Osteocyte (in vitro differentiated cells): ENCODE data around the gene KAZN. TPM values are rescaled to one million over a fixed set of nuclear protein-coding genes. Genes with fewer than 3 reads are reported as not detected.

Source experiments
- DNase-seq: peaks from one replicate; pipeline ENCODE4 v3.0.0; 2021; ENCODE audit warnings: mixed read lengths; ENCODE audit not compliant: unreplicated experiment; ENCODE audit errors: extremely low spot score
- H3K27ac Mint-ChIP-seq: one replicate; pipeline ENCODE4 v1.8.0; 2021; ENCODE audit warnings: mild to moderate bottlenecking, mixed read lengths; ENCODE audit not compliant: unreplicated experiment
- H3K27me3 Mint-ChIP-seq: one replicate; pipeline ENCODE4 v1.8.0; 2021; ENCODE audit warnings: mixed read lengths; ENCODE audit not compliant: unreplicated experiment
- H3K36me3 Mint-ChIP-seq: one replicate; pipeline ENCODE4 v1.8.0; 2021; ENCODE audit warnings: mixed read lengths; ENCODE audit not compliant: unreplicated experiment
- H3K4me1 Mint-ChIP-seq: one replicate; pipeline ENCODE4 v1.8.0; 2021; ENCODE audit warnings: mixed read lengths; ENCODE audit not compliant: unreplicated experiment
- H3K4me3 Mint-ChIP-seq: one replicate; pipeline ENCODE4 v1.8.0; 2021; ENCODE audit warnings: mild to moderate bottlenecking, moderate library complexity, mixed read lengths; ENCODE audit not compliant: unreplicated experiment
- H3K9me3 Mint-ChIP-seq: one replicate; pipeline ENCODE4 v1.8.0; 2021; ENCODE audit warnings: mixed read lengths; ENCODE audit not compliant: unreplicated experiment
- total RNA-seq: library from RNA; stranded (reverse); gene quantifications from 2 replicates; pipeline ENCODE4 v1.2.1, GENCODE V29; 2021
- TF ChIP-seq, protein P1 (sequence below): fragments of 200-600 bp; sonication (generic); IDR thresholded peaks from 2 replicates; pipeline ENCODE4 v1.5.0; 2021; ENCODE audit warnings: antibody characterized with exemption, mild to moderate bottlenecking, moderate library complexity

Gene KAZN
- total RNA-seq, 1 donor from 2014 or later: 47.1 TPM

DNA sequence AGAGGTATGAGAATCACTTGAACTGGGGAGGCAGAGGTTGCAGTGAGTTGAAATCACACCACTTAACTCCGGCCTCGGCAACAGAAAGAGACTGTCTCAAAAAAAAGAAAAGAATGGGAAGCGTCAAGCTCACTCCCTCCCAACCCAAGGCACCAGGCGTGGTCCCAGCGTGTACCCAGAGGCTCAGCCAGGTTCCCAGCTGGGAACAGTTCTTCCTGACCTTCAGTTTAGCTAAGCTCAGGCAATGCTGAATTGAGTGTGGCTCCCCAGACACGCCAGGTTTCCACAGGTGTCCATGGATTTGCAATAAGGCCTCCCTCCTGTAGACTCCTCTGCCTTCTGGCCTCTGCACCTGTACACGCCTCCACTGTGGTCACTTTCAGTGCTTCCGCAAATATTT lies 414.3 kb downstream of the KAZN start:
- Mint-ChIP-seq H3K27ac (no peak overlapping the region), H3K9me3 (peaks cover 7% of the 10 kb centered on the region), H3K4me3 (no peak overlapping the region), H3K27me3 (no peaks in the 10 kb centered on the region), H3K4me1 (peaks cover 30% of the 10 kb centered on the region), H3K36me3 (peaks cover 8% of the 10 kb centered on the region)
- TF ChIP-seq, protein P1, sequence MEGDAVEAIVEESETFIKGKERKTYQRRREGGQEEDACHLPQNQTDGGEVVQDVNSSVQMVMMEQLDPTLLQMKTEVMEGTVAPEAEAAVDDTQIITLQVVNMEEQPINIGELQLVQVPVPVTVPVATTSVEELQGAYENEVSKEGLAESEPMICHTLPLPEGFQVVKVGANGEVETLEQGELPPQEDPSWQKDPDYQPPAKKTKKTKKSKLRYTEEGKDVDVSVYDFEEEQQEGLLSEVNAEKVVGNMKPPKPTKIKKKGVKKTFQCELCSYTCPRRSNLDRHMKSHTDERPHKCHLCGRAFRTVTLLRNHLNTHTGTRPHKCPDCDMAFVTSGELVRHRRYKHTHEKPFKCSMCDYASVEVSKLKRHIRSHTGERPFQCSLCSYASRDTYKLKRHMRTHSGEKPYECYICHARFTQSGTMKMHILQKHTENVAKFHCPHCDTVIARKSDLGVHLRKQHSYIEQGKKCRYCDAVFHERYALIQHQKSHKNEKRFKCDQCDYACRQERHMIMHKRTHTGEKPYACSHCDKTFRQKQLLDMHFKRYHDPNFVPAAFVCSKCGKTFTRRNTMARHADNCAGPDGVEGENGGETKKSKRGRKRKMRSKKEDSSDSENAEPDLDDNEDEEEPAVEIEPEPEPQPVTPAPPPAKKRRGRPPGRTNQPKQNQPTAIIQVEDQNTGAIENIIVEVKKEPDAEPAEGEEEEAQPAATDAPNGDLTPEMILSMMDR: no peak
- DNase-seq: no peak

DNA sequence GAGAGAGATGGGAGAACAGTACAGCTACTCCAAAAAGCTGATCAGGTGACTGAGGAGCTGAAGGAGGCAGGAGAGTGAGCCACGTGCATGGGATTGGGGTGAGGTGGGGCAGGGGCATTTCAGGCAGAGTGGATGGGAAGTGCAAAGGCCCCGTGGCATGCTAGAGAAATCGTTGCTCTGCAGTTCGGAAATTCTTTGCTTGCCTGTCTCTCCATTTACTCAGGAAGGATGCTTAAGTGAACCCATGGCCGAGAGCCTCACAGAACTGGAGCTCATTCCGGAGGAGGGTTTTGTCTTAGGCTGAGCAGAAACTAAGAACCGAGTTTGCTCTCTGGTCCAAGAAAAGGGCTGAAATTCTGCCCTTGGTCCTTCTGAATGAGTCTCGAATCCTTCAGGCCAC lies 415.3 kb downstream of the KAZN start:
- DNase-seq: no peak
- Mint-ChIP-seq H3K4me1 (peaks cover 20% of the 10 kb centered on the region), H3K4me3 (no peak overlapping the region), H3K9me3 (peaks cover 7% of the 10 kb centered on the region), H3K27ac (no peak overlapping the region), H3K27me3 (no peaks in the 10 kb centered on the region), H3K36me3 (peaks cover 9% of the 10 kb centered on the region)
- TF ChIP-seq, protein P1: no peak

DNA sequence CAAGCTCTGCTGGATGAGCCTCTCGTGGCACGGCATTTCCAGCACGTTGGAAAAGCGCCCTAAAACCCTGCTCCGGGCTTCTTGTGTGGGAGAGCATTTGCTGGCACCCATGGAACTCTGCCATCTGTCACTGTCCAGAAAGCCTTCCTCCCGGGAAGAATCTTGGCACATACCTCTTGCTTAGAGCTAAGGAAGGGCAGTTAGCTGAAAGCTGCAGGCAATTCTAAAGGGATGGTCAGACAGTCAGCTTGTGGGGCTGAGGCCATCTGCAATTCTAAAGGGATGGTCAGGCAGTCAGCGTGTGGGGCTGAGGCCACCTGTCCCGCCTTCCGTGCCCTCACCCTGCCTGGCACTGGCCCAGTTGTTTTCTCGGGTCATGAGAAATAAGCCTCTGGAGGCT lies 416.0 kb downstream of the KAZN start:
- H3K36me3 Mint-ChIP-seq: peaks cover 9% of the 10 kb centered on the region
- H3K4me3 Mint-ChIP-seq: no peak overlapping the region
- DNase-seq: no peak
- H3K9me3 Mint-ChIP-seq: peaks cover 7% of the 10 kb centered on the region
- no peak overlapping the region for H3K27ac Mint-ChIP-seq
- H3K27me3 Mint-ChIP-seq: no peaks in the 10 kb centered on the region
- TF ChIP-seq, protein P1: no peak
- H3K4me1 Mint-ChIP-seq: peaks cover 14% of the 10 kb centered on the region

DNA sequence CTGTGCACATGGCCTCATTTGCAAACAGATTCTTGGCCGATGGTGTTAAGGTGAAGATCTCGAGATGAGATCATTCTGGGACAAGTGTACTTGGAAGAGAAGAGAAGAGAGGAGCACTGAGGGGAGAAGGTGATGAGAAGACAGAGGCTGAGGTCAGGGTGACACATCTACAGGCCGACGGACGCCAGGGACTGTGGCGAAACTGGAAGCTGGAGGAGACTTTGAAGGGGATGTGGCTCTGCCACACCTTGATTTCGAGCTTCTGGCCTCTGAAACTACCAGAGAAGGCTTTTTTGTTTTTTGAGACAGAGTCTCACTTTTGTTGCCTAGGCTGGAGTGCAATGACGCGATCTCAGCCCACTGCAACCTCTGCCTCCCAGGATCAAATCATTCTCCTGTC lies 417.5 kb downstream of the KAZN start:
- Mint-ChIP-seq H3K36me3 (peaks cover 4% of the 10 kb centered on the region), H3K9me3 (no peaks in the 10 kb centered on the region), H3K27ac (no peak overlapping the region), H3K4me3 (no peak overlapping the region), H3K27me3 (no peaks in the 10 kb centered on the region), H3K4me1 (peaks cover 11% of the 10 kb centered on the region)
- TF ChIP-seq, protein P1: no peak
- no peak for DNase-seq

DNA sequence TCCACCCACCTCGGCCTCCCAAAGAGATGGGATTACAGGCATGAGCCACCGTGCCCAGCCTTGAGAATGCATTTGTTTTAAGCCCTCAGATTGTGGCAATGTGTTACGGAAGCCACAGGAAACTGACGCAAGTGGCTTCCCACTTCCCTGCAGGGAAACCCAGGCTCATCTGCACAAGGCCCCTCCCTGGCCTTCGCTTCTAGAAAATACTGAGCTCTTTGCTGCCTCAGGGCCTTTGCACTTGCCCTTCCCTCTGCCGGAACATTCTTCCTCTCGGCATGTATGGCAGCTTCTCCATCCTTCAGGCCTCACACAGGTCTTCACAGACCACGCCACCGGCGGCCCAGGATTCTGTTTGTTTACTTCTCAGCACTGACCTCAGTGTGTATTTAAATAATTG lies 418.0 kb downstream of the KAZN start:
- Mint-ChIP-seq H3K27ac (no peak overlapping the region), H3K36me3 (peaks cover 4% of the 10 kb centered on the region)

More for the DNA sequence above, 418.0 kb downstream of the KAZN start:
- no peaks in the 10 kb centered on the region for H3K9me3 Mint-ChIP-seq
- TF ChIP-seq, protein P1: no peak
- no peak for DNase-seq
- no peak overlapping the region for H3K4me3 Mint-ChIP-seq
- H3K4me1 Mint-ChIP-seq: peaks cover 13% of the 10 kb centered on the region
- no peaks in the 10 kb centered on the region for H3K27me3 Mint-ChIP-seq
